Measurements from ENCODE around the gene SPOCK3.

- TF ChIP-seq, protein P1, sequence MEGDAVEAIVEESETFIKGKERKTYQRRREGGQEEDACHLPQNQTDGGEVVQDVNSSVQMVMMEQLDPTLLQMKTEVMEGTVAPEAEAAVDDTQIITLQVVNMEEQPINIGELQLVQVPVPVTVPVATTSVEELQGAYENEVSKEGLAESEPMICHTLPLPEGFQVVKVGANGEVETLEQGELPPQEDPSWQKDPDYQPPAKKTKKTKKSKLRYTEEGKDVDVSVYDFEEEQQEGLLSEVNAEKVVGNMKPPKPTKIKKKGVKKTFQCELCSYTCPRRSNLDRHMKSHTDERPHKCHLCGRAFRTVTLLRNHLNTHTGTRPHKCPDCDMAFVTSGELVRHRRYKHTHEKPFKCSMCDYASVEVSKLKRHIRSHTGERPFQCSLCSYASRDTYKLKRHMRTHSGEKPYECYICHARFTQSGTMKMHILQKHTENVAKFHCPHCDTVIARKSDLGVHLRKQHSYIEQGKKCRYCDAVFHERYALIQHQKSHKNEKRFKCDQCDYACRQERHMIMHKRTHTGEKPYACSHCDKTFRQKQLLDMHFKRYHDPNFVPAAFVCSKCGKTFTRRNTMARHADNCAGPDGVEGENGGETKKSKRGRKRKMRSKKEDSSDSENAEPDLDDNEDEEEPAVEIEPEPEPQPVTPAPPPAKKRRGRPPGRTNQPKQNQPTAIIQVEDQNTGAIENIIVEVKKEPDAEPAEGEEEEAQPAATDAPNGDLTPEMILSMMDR (conservative IDR thresholded peaks at IDR 0.05; ENCODE audit: low read depth, low read length): no peak
- no peak for TF ChIP-seq EZH2phosphoT487 (IDR thresholded peaks at IDR 0.05; ENCODE audit: borderline replicate concordance, low read length)
- TF ChIP-seq EZH2 (IDR thresholded peaks at IDR 0.05; ENCODE audit: low read length, unreplicated experiment): no peak
Observed at GRCh38 chr4:167183036-167183435, 51.3 kb downstream of the SPOCK3 start.

Data from PC-3 (cell line).